Measurements from ENCODE around the gene SLC49A3. TPM values are rescaled to one million over a fixed set of nuclear protein-coding genes. Genes with fewer than 3 reads are reported as not detected.

Gene SLC49A3
- total RNA-seq, 4 donors from 2014 or later = 1.3 to 3.4 (median 2.2) TPM

GRCh38 chr4:657834-658667 is 30.9 kb downstream of the SLC49A3 start:
- ATAC-seq = no peak
- intact Hi-C loops (cut with DNase I; ENCODE audit: low total_unique reads) = no loop called here
- peaks cover 10 to 35% (median 18%) of the 10 kb centered on the region in 3 donors for H3K27me3 ChIP-seq

DNA sequence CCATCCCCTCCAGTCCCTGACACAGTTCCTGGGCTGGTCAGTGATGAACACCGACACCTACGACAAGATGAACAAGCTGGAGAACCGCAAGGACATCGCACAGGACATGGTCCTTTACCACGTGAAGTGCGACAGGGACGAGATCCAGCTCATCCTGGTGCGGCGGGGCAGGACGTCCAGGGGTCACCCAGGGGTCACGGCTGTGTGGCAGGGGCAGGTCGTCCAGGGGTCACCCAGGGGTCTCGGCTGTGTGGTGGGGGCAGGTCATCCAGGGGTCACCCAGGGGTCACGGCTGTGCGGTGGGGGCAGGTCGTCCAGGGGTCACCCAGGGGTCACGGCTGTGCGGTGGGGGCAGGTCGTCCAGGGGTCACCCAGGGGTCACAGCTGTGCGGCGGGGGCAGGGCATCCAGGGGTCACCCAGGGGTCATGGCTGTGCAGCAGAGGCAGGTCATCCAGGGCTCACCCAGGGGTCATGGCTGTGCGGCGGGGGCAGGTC is 31.6 kb downstream of the SLC49A3 start:
- TF ChIP-seq CTCF (IDR thresholded peaks at IDR 0.05 in 4 of 5, conservative IDR thresholded peaks at IDR 0.05 in 1 of 5) = no peak
- TF ChIP-seq POLR2A (IDR thresholded peaks at IDR 0.05) = no peak
- ATAC-seq (no peak), DNase-seq (no peak)
- Histone ChIP-seq H3K4me1 (no peaks in the 10 kb centered on the region), H3K4me3 (no peak overlapping the region), H3K27ac (no peak overlapping the region), H3K36me3 (no peaks in the 10 kb centered on the region), H3K27me3 (peaks cover 8 to 30% (median 11%) of the 10 kb centered on the region in 3 donors), H3K9me3 (no peaks in the 10 kb centered on the region)
- intact Hi-C loops (cut with DNase I; ENCODE audit: low total_unique reads) = no loop called here
- in situ Hi-C loops (cut with MboI; ENCODE audit: low sequenced_read_pairs in 4 of 4) = no loop called here

More at GRCh38 chr4:657834-658667, 30.9 kb downstream of the SLC49A3 start:
- Histone ChIP-seq H3K9me3 (no peaks in the 10 kb centered on the region), H3K36me3 (no peaks in the 10 kb centered on the region), H3K4me1 (no peaks in the 10 kb centered on the region), H3K4me3 (no peak overlapping the region), H3K27ac (no peak overlapping the region)
- in situ Hi-C loops (cut with MboI; ENCODE audit: low sequenced_read_pairs in 4 of 4) = no loop called here
- no peak for TF ChIP-seq POLR2A (IDR thresholded peaks at IDR 0.05)
- no peak for TF ChIP-seq CTCF (IDR thresholded peaks at IDR 0.05 in 4 of 5, conservative IDR thresholded peaks at IDR 0.05 in 1 of 5)
- DNase-seq = no peak

GRCh38 chr4:656436-657337 is 32.3 kb downstream of the SLC49A3 start:
- Histone ChIP-seq H3K36me3 (no peaks in the 10 kb centered on the region), H3K27ac (no peak overlapping the region), H3K9me3 (no peaks in the 10 kb centered on the region), H3K4me3 (no peak overlapping the region), H3K4me1 (no peaks in the 10 kb centered on the region), H3K27me3 (peaks cover 5 to 23% (median 9%) of the 10 kb centered on the region in 3 donors)
- in situ Hi-C loops (cut with MboI; ENCODE audit: low sequenced_read_pairs in 4 of 4) = no loop called here
- no peak for DNase-seq
- intact Hi-C loops (cut with DNase I; ENCODE audit: low total_unique reads) = no loop called here
- TF ChIP-seq POLR2A (IDR thresholded peaks at IDR 0.05) = no peak
- TF ChIP-seq CTCF (IDR thresholded peaks at IDR 0.05 in 4 of 5, conservative IDR thresholded peaks at IDR 0.05 in 1 of 5) = no peak
- ATAC-seq = no peak

DNA sequence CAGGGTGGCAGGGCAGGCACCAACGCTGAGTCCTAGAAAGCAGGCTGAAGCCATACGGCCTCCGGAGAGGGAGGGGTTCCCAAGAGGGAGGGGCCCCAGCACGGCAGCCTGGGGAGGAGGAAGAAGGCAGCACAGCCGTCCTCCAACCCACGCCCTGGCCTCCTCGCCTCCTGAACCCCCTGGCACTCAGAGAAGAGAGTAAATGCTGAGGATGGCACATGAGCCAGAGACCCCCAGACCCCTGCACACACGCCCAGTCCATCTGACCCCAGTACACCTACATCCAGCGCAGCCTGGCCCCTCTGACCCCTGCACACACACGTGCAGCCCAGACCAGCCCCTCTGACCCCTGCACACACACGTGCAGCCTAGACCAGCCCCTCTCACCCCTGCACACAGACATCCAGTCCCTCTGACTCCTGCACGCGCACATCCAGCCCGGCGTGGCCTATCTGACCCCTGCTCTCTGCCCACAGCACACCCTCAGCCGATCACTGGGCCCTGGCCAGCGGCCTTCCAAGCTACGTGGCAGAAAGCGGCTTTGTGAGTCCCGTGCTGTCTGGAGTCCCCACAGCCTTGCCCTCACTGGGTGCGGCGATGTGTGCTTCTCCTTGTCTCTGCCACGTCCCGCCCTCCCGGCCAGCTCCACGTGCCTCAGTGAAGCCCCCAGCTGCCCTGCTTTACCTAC is 33.3 kb downstream of the SLC49A3 start:
- intact Hi-C loops (cut with DNase I; ENCODE audit: low total_unique reads) = no loop called here
- in situ Hi-C loops (cut with MboI; ENCODE audit: low sequenced_read_pairs in 4 of 4) = no loop called here
- TF ChIP-seq CTCF (IDR thresholded peaks at IDR 0.05 in 4 of 5, conservative IDR thresholded peaks at IDR 0.05 in 1 of 5) (no peak), POLR2A (IDR thresholded peaks at IDR 0.05) (no peak)
- Histone ChIP-seq H3K9me3 (no peaks in the 10 kb centered on the region), H3K36me3 (no peaks in the 10 kb centered on the region), H3K4me1 (no peaks in the 10 kb centered on the region), H3K4me3 (no peak overlapping the region), H3K27ac (no peak overlapping the region), H3K27me3 (peaks cover 5 to 21% (median 12%) of the 10 kb centered on the region in 3 donors)
- ATAC-seq (no peak), DNase-seq (no peak)

Measured in gastrocnemius medialis (tissue), 4 donors.